Measurements from ENCODE around the gene BTLA.
"Not testable (repeated sequence)": the region's sequence is repeated elsewhere in the genome, so short reads cannot be mapped to it uniquely, and the experiment has no call there.

The BTLA gene

DNA sequence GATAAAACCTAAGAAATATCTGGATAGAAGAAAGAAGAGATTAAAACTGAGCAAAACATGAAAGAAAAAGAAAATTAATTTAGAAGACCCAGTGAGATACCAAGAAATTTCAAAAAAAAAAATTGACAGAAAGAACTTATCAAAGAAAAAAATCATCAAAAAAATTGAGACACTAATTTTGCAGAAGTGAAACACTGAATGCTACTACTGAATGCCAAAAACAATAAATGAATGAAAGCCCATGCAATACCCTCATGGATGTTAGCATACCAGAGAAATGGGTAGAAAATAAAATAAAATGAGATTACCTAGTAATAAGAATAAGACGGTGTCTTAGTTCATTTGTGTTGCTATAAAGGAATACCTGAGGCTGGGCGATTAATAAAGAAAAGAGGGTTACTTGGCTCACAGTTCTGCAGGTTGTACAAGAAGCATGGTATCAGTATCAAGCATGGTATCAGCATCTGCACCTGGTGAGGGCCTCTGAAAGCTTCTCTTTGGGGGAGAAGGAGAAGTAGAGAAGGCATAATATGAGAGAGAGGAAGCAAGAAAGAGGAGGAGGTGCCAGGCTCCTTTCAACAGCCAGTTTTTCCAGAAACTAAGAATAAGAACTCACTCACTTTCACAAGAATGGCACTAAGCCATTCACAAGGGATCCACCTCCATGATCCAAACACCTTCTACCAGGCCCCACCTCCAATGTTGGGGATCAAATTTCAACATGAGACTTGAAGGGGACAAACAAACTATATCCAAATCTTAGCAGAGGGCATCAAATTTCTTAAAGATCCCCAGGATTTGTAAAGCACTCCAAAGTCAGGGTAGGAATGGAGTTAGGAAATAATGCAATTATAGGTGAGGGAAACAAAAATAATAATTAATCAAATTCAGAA lies 73.2 kb downstream of the BTLA start:
- H3K9ac ChIP-seq (ENCODE audit: low read length) = no peak overlapping the region
- no peaks in the 10 kb centered on the region for H3K9me2 ChIP-seq (replicated peaks; ENCODE audit: insufficient read depth, low read length)
- H3K36me3 ChIP-seq (ENCODE audit: low read length) = no peaks in the 10 kb centered on the region
- no peaks in the 10 kb centered on the region for H3K27me3 ChIP-seq (ENCODE audit: low read length)
- H3K4me2 ChIP-seq (ENCODE audit: low read depth, low read length, poor library complexity, severe bottlenecking) = no peak overlapping the region
- H3K4me3 ChIP-seq (ENCODE audit: insufficient read depth, low read length, poor library complexity, severe bottlenecking) = no peak overlapping the region
- H3K27ac ChIP-seq (ENCODE audit: low read depth, low read length) = no peak overlapping the region
- no peaks in the 10 kb centered on the region for H4K20me1 ChIP-seq (ENCODE audit: low read depth, low read length)
- H3F3A ChIP-seq (ENCODE audit: insufficient read depth) = no peaks in the 10 kb centered on the region
- H3K9me3 ChIP-seq (ENCODE audit: insufficient read depth, low read length) = no peaks in the 10 kb centered on the region
- no peak overlapping the region for H2AFZ ChIP-seq (ENCODE audit: low read depth, low read length, severe bottlenecking)
- no peaks in the 10 kb centered on the region for H3K79me2 ChIP-seq (ENCODE audit: insufficient read depth, low read length)
- no peak for TF ChIP-seq EZH2phosphoT487 (conservative IDR thresholded peaks at IDR 0.05; ENCODE audit: low read length)
- TF ChIP-seq, protein P1, sequence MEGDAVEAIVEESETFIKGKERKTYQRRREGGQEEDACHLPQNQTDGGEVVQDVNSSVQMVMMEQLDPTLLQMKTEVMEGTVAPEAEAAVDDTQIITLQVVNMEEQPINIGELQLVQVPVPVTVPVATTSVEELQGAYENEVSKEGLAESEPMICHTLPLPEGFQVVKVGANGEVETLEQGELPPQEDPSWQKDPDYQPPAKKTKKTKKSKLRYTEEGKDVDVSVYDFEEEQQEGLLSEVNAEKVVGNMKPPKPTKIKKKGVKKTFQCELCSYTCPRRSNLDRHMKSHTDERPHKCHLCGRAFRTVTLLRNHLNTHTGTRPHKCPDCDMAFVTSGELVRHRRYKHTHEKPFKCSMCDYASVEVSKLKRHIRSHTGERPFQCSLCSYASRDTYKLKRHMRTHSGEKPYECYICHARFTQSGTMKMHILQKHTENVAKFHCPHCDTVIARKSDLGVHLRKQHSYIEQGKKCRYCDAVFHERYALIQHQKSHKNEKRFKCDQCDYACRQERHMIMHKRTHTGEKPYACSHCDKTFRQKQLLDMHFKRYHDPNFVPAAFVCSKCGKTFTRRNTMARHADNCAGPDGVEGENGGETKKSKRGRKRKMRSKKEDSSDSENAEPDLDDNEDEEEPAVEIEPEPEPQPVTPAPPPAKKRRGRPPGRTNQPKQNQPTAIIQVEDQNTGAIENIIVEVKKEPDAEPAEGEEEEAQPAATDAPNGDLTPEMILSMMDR (IDR thresholded peaks at IDR 0.05; ENCODE audit: insufficient read depth, low read length, poor library complexity, severe bottlenecking) = no peak

DNA sequence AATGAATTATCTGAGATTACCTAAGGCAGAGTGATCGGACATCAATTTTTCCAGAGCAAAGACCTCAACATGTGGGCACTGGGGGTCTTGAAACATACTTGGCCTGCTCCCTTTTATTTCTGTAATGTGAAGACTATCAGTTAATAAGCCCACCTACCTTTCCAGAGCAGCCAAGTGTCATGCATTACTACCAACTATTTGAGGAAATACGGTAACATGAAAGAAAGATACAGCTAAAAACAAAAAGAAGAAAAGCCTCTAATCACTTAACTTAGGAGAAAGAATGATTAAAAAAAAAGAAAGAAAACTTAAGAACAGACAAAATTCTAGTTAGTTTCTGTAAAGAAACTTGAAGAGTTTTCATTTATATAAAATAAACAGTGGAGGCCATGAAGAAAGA lies 73.9 kb downstream of the BTLA start:
- no peak overlapping the region for H3K4me2 ChIP-seq (ENCODE audit: low read depth, low read length, poor library complexity, severe bottlenecking)
- H2AFZ ChIP-seq (ENCODE audit: low read depth, low read length, severe bottlenecking) = no peak overlapping the region
- H3K9me3 ChIP-seq (ENCODE audit: insufficient read depth, low read length) = no peaks in the 10 kb centered on the region
- no peaks in the 10 kb centered on the region for H3K36me3 ChIP-seq (ENCODE audit: low read length)
- no peaks in the 10 kb centered on the region for H4K20me1 ChIP-seq (ENCODE audit: low read depth, low read length)
- no peaks in the 10 kb centered on the region for H3K79me2 ChIP-seq (ENCODE audit: insufficient read depth, low read length)
- H3K27ac ChIP-seq (ENCODE audit: low read depth, low read length) = no peak overlapping the region
- no peaks in the 10 kb centered on the region for H3K27me3 ChIP-seq (ENCODE audit: low read length)
- H3F3A ChIP-seq (ENCODE audit: insufficient read depth) = no peaks in the 10 kb centered on the region
- no peaks in the 10 kb centered on the region for H3K9me2 ChIP-seq (replicated peaks; ENCODE audit: insufficient read depth, low read length)
- H3K4me3 ChIP-seq (ENCODE audit: insufficient read depth, low read length, poor library complexity, severe bottlenecking) = no peak overlapping the region
- TF ChIP-seq EZH2phosphoT487 (conservative IDR thresholded peaks at IDR 0.05; ENCODE audit: low read length) = no peak
- TF ChIP-seq, protein P1 (IDR thresholded peaks at IDR 0.05; ENCODE audit: insufficient read depth, low read length, poor library complexity, severe bottlenecking) = no peak
- H3K9ac ChIP-seq (ENCODE audit: low read length) = no peak overlapping the region

DNA sequence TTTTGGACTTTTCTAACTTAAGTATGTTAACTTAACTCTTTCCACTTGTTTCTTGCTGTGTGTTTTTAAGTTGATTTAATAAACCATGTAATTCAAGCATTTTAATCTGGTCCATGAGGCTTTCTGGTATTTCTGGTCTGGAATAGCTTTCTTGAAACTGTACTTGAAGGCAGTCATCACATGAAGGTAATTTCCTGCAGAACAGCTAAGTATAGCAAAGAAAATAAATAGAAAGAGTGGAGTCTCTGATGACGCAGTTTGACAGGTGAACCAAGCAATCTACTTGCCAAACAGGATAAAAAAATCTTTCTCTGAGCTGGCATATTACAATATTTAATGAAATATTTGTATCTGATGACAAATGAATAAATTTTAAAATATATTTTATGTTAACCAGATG lies 74.9 kb downstream of the BTLA start:
- no peaks in the 10 kb centered on the region for H4K20me1 ChIP-seq (ENCODE audit: low read depth, low read length)
- no peak overlapping the region for H3K27ac ChIP-seq (ENCODE audit: low read depth, low read length)
- no peaks in the 10 kb centered on the region for H3K27me3 ChIP-seq (ENCODE audit: low read length)
- no peak overlapping the region for H3K9ac ChIP-seq (ENCODE audit: low read length)
- TF ChIP-seq EZH2phosphoT487 (conservative IDR thresholded peaks at IDR 0.05; ENCODE audit: low read length) = no peak
- TF ChIP-seq, protein P1 (IDR thresholded peaks at IDR 0.05; ENCODE audit: insufficient read depth, low read length, poor library complexity, severe bottlenecking) = no peak
- no peak overlapping the region for H3K4me3 ChIP-seq (ENCODE audit: insufficient read depth, low read length, poor library complexity, severe bottlenecking)
- H2AFZ ChIP-seq (ENCODE audit: low read depth, low read length, severe bottlenecking) = no peak overlapping the region
- no peaks in the 10 kb centered on the region for H3F3A ChIP-seq (ENCODE audit: insufficient read depth)
- H3K9me2 ChIP-seq (replicated peaks; ENCODE audit: insufficient read depth, low read length) = no peaks in the 10 kb centered on the region
- no peaks in the 10 kb centered on the region for H3K79me2 ChIP-seq (ENCODE audit: insufficient read depth, low read length)
- no peaks in the 10 kb centered on the region for H3K9me3 ChIP-seq (ENCODE audit: insufficient read depth, low read length)
- no peaks in the 10 kb centered on the region for H3K36me3 ChIP-seq (ENCODE audit: low read length)
- H3K4me2 ChIP-seq (ENCODE audit: low read depth, low read length, poor library complexity, severe bottlenecking) = no peak overlapping the region

DNA sequence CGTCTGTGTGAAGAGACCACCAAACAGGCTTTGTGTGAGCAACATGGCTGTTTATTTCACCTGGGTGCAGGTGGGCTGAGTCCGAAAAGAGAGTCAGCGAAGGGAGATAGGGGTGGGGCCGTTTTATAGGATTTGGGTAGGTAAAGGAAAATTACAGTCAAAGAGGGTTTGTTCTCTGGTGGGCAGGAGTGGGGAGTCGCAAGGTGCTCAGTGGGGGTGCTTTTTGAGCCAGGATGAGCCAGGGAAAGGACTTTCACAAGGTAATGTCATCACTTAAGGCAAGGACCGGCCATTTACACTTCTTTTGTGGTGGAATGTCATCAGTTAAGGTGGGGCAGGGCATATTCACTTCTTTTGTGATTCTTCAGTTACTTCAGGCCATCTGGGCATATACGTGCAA lies 76.4 kb downstream of the BTLA start:
- not testable (repeated sequence) for H3K9me3 ChIP-seq (ENCODE audit: insufficient read depth, low read length); H3K27ac ChIP-seq (ENCODE audit: low read depth, low read length); H4K20me1 ChIP-seq (ENCODE audit: low read depth, low read length); H3K4me3 ChIP-seq (ENCODE audit: insufficient read depth, low read length, poor library complexity, severe bottlenecking); H3K4me2 ChIP-seq (ENCODE audit: low read depth, low read length, poor library complexity, severe bottlenecking); H3K9ac ChIP-seq (ENCODE audit: low read length); H3K27me3 ChIP-seq (ENCODE audit: low read length); H3F3A ChIP-seq (ENCODE audit: insufficient read depth); H3K9me2 ChIP-seq (replicated peaks; ENCODE audit: insufficient read depth, low read length); H3K36me3 ChIP-seq (ENCODE audit: low read length); H2AFZ ChIP-seq (ENCODE audit: low read depth, low read length, severe bottlenecking); H3K79me2 ChIP-seq (ENCODE audit: insufficient read depth, low read length)

DNA sequence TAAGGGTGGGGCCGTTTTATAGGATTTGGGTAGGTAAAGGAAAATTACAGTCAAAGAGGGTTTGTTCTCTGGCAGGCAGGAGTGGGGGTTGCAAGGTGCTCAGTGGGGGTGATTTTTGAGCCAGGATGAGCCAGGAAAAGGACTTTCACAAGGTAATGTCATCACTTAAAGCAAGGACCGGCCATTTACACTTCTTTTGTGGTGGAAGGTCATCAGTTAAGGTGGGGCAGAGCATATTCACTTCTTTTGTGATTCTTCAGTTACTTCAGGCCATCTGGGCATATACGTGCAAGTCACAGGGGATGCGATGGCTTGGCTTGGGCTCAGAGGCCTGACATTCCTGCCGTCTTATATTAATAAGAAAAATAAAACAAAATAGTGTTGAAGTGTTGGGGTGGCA lies 80.7 kb downstream of the BTLA start:
- H3K79me2 ChIP-seq (ENCODE audit: insufficient read depth, low read length); H3F3A ChIP-seq (ENCODE audit: insufficient read depth); H3K9me2 ChIP-seq (replicated peaks; ENCODE audit: insufficient read depth, low read length); H4K20me1 ChIP-seq (ENCODE audit: low read depth, low read length); H3K36me3 ChIP-seq (ENCODE audit: low read length); H3K9me3 ChIP-seq (ENCODE audit: insufficient read depth, low read length); H3K4me3 ChIP-seq (ENCODE audit: insufficient read depth, low read length, poor library complexity, severe bottlenecking); H3K27ac ChIP-seq (ENCODE audit: low read depth, low read length); H2AFZ ChIP-seq (ENCODE audit: low read depth, low read length, severe bottlenecking); H3K4me2 ChIP-seq (ENCODE audit: low read depth, low read length, poor library complexity, severe bottlenecking); H3K27me3 ChIP-seq (ENCODE audit: low read length); H3K9ac ChIP-seq (ENCODE audit: low read length): not testable (repeated sequence)
